Measurements from ENCODE around the gene NFATC1.

DNA sequence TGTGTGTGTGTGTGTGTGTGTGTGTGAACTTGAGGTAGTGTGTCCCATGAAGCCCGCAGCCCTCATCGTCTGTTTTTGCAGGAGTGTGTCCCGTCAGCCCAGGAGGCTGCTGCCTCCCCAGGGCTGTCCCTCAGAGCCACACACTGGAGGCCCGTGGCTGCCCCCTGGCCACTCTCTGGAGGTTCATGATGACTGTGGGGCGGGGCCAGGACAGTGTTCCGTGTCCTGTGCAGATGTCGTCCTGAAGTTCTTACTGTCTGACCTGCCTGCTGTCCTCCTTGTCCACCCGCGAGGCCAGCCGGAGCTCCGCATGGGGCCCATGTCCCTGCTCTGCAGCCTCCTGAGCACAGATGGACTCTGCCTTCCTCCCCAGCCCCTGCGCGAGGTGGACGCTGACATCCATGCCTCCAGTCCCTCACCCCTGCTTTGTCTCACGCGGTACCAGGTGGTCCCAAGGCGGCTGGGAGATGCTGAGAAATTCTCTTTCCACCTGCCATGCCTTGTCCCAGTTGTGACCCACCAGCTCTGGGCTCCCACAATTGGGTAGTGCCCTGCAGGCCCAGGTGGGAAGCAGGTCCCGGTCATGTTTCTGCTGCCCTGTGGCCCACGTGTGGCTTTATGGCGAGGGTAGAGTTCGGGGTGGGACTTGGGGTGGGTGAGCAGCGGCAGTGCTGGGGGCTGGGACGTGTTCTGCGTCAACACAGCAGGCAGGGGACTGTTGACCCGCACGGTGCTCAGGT, 92.8 kb downstream of the NFATC1 start:
- no peak for TF ChIP-seq EP300 (IDR thresholded peaks at IDR 0.05; ENCODE audit: low read depth)
- TF ChIP-seq, protein P1, sequence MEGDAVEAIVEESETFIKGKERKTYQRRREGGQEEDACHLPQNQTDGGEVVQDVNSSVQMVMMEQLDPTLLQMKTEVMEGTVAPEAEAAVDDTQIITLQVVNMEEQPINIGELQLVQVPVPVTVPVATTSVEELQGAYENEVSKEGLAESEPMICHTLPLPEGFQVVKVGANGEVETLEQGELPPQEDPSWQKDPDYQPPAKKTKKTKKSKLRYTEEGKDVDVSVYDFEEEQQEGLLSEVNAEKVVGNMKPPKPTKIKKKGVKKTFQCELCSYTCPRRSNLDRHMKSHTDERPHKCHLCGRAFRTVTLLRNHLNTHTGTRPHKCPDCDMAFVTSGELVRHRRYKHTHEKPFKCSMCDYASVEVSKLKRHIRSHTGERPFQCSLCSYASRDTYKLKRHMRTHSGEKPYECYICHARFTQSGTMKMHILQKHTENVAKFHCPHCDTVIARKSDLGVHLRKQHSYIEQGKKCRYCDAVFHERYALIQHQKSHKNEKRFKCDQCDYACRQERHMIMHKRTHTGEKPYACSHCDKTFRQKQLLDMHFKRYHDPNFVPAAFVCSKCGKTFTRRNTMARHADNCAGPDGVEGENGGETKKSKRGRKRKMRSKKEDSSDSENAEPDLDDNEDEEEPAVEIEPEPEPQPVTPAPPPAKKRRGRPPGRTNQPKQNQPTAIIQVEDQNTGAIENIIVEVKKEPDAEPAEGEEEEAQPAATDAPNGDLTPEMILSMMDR (IDR thresholded peaks at IDR 0.05) = no peak

All from transverse colon (tissue), 3 donors.